WERI-Rb-1 (cell line): Measurements from ENCODE around the gene LEMD3.

Source experiments
- DNase-seq: peaks from one replicate; pipeline ENCODE4 v3.0.0-alpha.2; 2020
- H3K27ac ChIP-seq: fragments of 250-450 bp; sonication (Bioruptor Pico); 2 replicates; pipeline ENCODE4 v1.5.1; 2020; ENCODE audit warnings: mild to moderate bottlenecking, moderate library complexity
- H3K27me3 ChIP-seq: fragments of 250-450 bp; sonication (Bioruptor Pico); 2 replicates; pipeline ENCODE4 v1.5.1; 2021; ENCODE audit warnings: mild to moderate bottlenecking, low read depth, moderate library complexity; ENCODE audit not compliant: insufficient read depth, severe bottlenecking
- H3K36me3 ChIP-seq: fragments of 250-450 bp; sonication (Bioruptor Pico); 2 replicates; pipeline ENCODE4 v1.5.1; 2020; ENCODE audit warnings: mild to moderate bottlenecking, moderate library complexity
- H3K4me3 ChIP-seq: 2 replicates; pipeline ENCODE4 v1.5.1; 2011; ENCODE audit warnings: low read depth, mild to moderate bottlenecking, control low read depth, low read length
- H3K9me3 ChIP-seq: fragments of 250-450 bp; sonication (Bioruptor Pico); 2 replicates; pipeline ENCODE4 v1.5.1; 2021; ENCODE audit warnings: mild to moderate bottlenecking, moderate library complexity; ENCODE audit not compliant: severe bottlenecking
- TF ChIP-seq, protein P1 (sequence below): IDR thresholded peaks from 2 replicates; pipeline ENCODE4 v1.5.1; 2011; ENCODE audit warnings: low read depth, mild to moderate bottlenecking, control low read depth, inconsistent platforms, low read length

Gene LEMD3

DNA sequence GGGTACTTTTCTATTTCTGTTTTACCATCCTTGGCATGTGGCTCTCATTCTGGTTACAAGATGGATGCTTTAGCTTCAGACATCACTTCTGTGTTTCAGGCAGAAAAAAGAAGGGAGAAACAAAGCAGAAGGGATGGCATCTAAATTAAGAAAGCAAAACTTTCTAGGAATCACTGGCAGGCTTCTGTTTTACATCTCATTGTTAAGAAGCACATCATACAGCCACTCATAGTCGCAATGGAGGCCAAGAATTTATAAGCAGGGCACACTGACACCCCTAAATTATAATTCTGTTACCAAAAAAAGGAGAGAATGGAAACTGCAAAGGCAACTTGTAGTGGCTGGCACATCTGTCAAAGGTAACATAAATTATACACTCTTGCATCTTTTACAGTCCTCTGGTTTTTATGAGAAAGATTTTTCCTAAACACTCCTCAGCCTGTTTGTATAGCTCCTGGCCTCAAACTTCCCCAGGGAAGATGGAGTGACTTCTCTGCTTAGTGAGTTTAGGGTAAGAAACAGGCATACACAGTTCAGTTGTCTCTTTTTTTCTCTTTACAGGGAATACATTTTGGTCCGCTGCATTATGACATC lies 22.0 kb upstream of the LEMD3 start:
- Histone ChIP-seq H3K27me3 (no peaks in the 10 kb centered on the region), H3K9me3 (no peaks in the 10 kb centered on the region), H3K4me3 (no peak overlapping the region), H3K27ac (no peak overlapping the region), H3K36me3 (no peaks in the 10 kb centered on the region)
- TF ChIP-seq, protein P1, sequence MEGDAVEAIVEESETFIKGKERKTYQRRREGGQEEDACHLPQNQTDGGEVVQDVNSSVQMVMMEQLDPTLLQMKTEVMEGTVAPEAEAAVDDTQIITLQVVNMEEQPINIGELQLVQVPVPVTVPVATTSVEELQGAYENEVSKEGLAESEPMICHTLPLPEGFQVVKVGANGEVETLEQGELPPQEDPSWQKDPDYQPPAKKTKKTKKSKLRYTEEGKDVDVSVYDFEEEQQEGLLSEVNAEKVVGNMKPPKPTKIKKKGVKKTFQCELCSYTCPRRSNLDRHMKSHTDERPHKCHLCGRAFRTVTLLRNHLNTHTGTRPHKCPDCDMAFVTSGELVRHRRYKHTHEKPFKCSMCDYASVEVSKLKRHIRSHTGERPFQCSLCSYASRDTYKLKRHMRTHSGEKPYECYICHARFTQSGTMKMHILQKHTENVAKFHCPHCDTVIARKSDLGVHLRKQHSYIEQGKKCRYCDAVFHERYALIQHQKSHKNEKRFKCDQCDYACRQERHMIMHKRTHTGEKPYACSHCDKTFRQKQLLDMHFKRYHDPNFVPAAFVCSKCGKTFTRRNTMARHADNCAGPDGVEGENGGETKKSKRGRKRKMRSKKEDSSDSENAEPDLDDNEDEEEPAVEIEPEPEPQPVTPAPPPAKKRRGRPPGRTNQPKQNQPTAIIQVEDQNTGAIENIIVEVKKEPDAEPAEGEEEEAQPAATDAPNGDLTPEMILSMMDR, result no peak
- DNase-seq, result no peak

DNA sequence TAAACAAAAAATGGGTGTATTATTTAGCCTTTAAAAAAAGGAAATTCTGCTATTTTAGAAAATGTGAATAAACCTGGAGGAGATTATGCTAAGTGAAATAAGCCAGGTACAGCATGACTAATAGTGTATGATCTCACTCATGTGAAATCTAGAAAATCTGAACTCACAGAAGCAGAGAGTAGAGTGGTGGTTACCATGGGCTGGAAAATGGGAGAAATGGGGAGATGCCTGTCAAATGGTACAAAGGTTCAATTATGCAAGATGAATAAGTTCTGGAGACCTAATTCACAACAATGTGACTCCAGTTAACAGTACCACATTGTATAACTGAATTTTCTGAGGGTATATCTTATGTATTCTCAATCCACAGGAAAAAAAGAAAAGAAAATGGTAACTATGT lies 17.4 kb upstream of the LEMD3 start:
- no peak overlapping the region for H3K4me3 ChIP-seq
- H3K27ac ChIP-seq, result no peak overlapping the region
- no peaks in the 10 kb centered on the region for H3K36me3 ChIP-seq
- H3K27me3 ChIP-seq, result no peaks in the 10 kb centered on the region
- no peak for DNase-seq
- TF ChIP-seq, protein P1, result no peak
- H3K9me3 ChIP-seq, result no peaks in the 10 kb centered on the region

DNA sequence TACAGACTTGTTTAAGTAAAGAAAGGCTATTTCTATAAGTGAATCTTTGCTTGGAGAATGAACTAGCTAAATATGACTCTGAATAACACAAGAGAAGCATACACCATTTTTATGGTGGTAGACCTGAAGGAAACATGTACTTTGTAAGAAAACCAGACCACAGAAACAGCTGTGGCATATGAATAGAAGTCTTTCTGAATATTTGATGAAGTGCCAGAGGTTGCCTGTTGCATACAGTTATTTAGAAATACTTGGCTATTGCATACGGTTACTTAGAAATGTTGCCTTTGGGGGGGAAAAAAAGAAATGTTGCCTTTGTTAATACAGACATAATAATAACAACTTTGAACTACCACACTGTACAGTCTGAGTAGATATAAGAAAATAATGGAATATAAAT lies 16.8 kb upstream of the LEMD3 start:
- H3K36me3 ChIP-seq, result no peaks in the 10 kb centered on the region
- H3K27ac ChIP-seq, result no peak overlapping the region
- H3K9me3 ChIP-seq, result no peaks in the 10 kb centered on the region
- TF ChIP-seq, protein P1, result no peak
- H3K27me3 ChIP-seq, result no peaks in the 10 kb centered on the region
- DNase-seq, result no peak
- H3K4me3 ChIP-seq, result no peak overlapping the region

DNA sequence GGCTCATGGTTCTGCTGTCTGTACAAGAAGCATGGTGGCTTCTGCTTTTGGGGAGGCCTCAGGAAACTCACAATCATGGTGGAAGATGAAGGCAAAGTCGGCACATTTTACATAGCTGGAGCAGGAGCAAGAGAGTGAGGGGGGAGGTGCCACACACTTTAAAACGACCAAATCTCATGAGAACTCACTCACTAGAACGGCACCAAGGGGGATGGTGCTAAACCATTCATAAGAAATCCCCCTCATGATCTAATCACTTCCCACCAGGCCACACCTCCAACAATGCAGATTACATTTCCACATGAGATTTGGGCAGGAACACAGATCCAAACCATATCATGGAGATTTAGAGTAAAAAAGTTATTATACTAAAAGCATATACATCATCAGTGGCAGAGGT lies 13.6 kb upstream of the LEMD3 start:
- DNase-seq, result no peak
- Histone ChIP-seq H3K27me3 (no peaks in the 10 kb centered on the region), H3K27ac (no peak overlapping the region), H3K9me3 (no peaks in the 10 kb centered on the region), H3K4me3 (no peak overlapping the region), H3K36me3 (no peaks in the 10 kb centered on the region)
- TF ChIP-seq, protein P1, result no peak

DNA sequence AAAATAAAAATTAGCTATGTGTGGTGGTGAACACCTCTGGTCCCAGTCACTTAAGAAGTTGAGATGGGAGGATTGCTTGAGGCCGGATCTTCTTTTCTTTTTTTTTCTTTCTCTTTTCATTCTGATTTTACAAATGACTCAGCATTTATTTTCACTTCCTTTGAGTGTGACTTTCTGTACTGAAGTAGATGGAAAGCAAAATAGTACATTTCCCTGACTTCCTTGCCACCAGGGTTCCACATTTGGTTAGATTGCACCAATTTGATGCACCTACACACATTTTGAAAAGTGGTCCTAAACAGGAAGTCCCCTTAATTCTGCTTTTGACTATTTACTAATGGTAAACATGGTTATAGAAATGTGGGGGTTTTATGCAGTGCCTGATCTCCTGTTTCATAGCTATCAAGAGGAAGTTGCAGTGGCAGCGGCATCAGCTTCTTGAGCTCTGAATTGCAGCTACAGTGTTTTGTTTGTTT lies 13.0 kb upstream of the LEMD3 start:
- TF ChIP-seq, protein P1, result no peak
- Histone ChIP-seq H3K9me3 (no peaks in the 10 kb centered on the region), H3K27ac (no peak overlapping the region), H3K4me3 (no peak overlapping the region), H3K36me3 (no peaks in the 10 kb centered on the region), H3K27me3 (no peaks in the 10 kb centered on the region)
- DNase-seq, result no peak

DNA sequence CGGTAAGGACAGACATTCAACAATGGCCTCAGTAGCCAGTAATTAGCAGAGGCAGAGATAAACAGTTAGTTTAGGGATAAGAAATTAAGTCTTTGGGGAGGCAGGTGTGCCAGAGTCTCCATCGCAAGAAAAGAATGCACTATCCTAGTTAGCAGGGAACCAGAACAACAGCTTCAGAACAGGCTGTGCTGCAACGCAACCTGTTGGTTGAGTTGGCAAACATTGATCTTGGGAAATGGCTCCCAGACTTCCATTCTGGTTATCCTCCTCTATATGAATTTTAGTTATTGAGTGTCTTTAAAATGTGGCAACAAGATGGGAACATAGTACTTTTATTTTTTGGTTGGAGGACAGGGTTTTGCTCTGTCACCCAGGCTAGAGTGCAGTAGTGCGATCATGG lies 12.3 kb upstream of the LEMD3 start:
- Histone ChIP-seq H3K36me3 (no peaks in the 10 kb centered on the region), H3K4me3 (no peak overlapping the region), H3K27me3 (no peaks in the 10 kb centered on the region), H3K27ac (no peak overlapping the region), H3K9me3 (no peaks in the 10 kb centered on the region)
- TF ChIP-seq, protein P1, result no peak
- DNase-seq, result no peak
